Mammary epithelial cell (primary cell): Measurements from ENCODE around the gene HPS1.

Source experiments
- CTCF ChIP-seq, 2 donors: IDR thresholded peaks in 1 of 2; conservative IDR thresholded peaks in 1 of 2; 2 replicates each; pipeline ENCODE4 v1.5.1; 2011 to 2012; ENCODE audit warnings: inconsistent platforms in 2 of 2, low read length in 2 of 2, mild to moderate bottlenecking in 2 of 2, control low read depth in 1 of 2, low read depth in 1 of 2; ENCODE audit not compliant: insufficient read depth in 1 of 2; ENCODE audit errors: extremely low read depth in 1 of 2
- EZH2 ChIP-seq: IDR thresholded peaks from 2 replicates; pipeline ENCODE4 v1.6.1; 2012; ENCODE audit warnings: low read length, inconsistent platforms, borderline replicate concordance

GRCh38 chr10:98397089-98397600, 49.6 kb downstream of the HPS1 start:
- TF ChIP-seq CTCF (conservative IDR thresholded peaks at IDR 0.05 in 1 of 2, IDR thresholded peaks at IDR 0.05 in 1 of 2; ENCODE audit: extremely low read depth in 1 of 2, insufficient read depth in 1 of 2, low read depth in 1 of 2, low read length in 2 of 2) (no peak), EZH2 (no peak)
